ENCODE measurements around the gene S100A7A.
A peak's percentile ranks its signal among the peaks of the same experiment; 100 is the strongest.

Gene S100A7A

GRCh38 chr1:153465811-153466636, 49.7 kb downstream of the S100A7A start:
- DNase-seq (ENCODE audit: low read depth): peak; percentile 30
- peak; percentile 76 for TF ChIP-seq CTCF (conservative IDR thresholded peaks at IDR 0.05; ENCODE audit: low read depth, low read length)

GRCh38 chr1:153466908-153467307, 50.6 kb downstream of the S100A7A start:
- DNase-seq (ENCODE audit: low read depth): no peak
- H3K4me3 ChIP-seq (ENCODE audit: low read length): peak overlapping the region; percentile 9
- TF ChIP-seq CTCF (conservative IDR thresholded peaks at IDR 0.05; ENCODE audit: low read depth, low read length): no peak

More at GRCh38 chr1:153465811-153466636, 49.7 kb downstream of the S100A7A start:
- no peak overlapping the region for H3K4me3 ChIP-seq (ENCODE audit: low read length)

- no peak overlapping the region for H3K4me3 ChIP-seq (ENCODE audit: low read length)
- DNase-seq (ENCODE audit: low read depth): no peak
- TF ChIP-seq CTCF (conservative IDR thresholded peaks at IDR 0.05; ENCODE audit: low read depth, low read length): no peak
Measured at GRCh38 chr1:153470707-153471106, 54.4 kb downstream of the S100A7A start.
